HG02759 (cell line): ENCODE results near the gene MAPK8.

Source experiments
- ATAC-seq: cut with Tn5 transposase; IDR thresholded peaks from one replicate; pipeline ENCODE4 v1.9.1; 2021; ENCODE audit warnings: mild to moderate bottlenecking, moderate library complexity; ENCODE audit not compliant: unreplicated experiment

MAPK8 gene

DNA sequence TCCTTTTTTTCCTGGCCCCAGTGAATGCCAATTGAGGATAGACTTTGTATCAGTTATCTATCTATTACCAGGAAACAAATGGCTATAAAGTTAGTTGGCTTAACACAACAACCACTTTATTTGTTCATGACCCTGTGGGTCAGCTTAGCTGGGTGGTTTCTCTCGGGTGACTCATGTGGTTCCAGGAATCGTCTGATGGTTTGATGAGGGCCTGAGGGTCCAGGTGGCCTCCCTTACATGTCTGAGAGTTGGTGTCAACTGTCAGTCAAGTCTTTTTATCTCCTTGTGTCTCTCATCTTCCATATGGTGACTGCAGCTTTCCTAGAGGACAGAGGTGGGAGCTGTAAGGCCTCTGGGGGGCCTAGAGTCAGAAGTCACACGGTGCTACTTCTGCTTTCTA lies 15.3 kb upstream of the MAPK8 start:
- no peak for ATAC-seq

DNA sequence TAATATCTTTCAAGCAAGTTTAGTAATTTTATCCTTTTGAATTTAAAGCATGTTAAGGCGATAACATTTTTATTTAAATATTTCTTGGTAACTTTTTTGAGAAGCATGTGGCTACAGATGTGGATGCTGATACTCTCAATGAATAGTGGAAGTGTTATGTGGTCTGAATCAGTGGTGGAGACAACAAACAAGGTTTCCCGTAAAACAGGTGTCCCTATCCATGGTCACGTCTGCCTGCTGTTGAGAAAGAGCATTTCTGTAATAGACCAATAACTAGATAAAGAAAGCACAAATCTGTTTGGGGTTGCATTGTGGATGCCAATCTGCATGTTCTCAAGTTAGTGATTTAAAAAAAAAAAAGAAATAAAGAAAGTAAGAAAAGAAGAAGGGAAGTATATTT lies 13.9 kb upstream of the MAPK8 start:
- no peak for ATAC-seq

DNA sequence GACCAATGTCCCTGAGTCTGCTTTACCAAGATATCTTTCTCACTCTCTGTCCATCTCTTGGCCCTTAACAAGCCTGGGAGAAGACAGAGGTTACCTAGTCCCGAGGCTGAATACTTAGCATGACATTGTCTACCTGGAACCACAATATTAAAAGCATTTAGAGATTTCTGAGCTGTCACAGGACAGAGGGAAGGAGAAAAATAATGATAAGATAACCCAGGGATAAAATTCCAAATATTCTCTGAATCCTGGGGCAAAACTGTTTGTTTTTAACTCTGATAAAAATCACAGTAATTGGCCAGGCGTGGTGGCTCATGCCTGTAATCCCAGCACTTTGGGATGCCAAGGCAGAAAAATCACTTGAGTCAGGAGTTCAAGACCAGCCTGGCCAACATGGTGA lies 12.0 kb upstream of the MAPK8 start:
- no peak for ATAC-seq

DNA sequence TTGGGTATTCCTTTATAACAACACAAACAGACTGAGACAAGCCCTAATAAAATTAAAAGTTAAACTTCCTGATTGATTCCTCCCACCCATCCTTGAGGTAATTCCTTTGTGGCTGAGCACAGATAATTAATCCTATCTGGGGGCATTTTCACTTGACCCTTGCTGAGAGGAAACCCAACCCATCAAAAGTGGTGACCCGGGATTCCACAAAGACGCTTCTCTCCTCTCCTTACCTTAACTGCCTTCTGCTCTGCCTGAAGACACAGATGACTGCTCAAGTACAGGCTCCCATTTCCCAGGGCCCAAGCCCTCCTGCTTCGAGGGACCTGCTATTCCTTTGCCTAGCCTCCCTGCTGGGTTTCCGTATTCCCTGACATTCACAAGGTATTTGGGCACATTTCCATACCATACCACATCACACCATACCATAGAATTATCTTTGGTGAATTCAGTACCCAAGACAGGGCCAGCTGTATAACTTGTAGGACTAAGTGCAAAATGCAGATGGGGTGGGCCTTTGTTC lies 9.8 kb upstream of the MAPK8 start:
- ATAC-seq, result no peak

DNA sequence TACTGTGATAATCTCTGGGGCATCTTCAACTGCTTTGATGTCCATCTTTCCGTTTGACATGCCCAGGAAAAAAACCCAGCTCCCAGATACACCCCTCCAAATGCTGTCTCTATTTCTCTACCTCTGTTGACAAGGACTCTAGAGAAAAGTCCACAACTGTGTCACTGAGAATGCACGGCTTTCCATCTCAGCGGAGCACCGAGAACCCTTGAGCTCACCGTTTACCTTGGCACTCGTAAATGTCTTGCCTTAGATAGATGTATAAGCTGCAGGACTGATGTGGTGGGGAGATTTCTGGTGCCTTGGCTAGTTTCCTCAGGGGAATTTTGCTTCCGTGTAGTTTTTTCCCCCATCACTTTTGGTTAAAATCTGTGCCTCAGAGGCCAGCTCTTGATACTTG lies 7.4 kb upstream of the MAPK8 start:
- no peak for ATAC-seq

DNA sequence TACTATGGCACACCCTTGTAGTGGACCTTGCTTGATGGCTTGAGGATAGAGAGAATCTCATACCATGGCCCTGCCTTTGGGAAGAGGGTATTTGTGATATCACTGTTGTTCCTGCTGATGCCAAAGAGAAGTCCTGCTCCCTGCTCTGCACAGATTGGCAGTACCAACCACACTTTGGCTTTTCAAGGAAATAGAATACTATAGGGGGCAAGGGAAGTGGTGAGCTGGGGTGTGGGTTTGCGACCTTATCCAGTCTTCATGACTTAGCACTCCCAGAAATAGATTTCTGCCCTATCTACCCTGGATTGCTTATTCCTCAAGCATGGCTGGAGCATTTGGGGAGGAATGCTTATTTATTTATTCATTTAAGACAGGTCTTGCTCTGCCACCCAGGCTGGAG lies 6.8 kb upstream of the MAPK8 start:
- no peak for ATAC-seq

DNA sequence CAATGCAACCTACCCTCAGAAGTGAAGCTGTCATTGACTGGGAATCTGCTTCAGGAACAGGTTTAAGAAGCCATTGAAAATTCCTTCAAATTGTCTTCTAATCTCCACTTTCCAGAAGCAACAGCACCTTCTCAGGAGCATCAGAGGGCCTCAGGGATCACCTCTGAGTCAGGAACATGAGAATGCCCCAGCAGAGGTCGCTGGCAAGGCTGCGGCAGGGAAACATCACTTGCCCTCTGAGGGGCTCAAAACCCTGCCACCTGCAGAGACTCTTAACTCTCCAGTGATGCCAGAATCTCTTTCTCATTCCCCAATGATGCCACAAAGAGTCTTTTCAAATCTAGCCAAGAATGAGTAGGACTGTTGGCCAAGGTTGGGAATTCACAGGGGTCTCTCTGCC lies 5.9 kb upstream of the MAPK8 start:
- no peak for ATAC-seq

DNA sequence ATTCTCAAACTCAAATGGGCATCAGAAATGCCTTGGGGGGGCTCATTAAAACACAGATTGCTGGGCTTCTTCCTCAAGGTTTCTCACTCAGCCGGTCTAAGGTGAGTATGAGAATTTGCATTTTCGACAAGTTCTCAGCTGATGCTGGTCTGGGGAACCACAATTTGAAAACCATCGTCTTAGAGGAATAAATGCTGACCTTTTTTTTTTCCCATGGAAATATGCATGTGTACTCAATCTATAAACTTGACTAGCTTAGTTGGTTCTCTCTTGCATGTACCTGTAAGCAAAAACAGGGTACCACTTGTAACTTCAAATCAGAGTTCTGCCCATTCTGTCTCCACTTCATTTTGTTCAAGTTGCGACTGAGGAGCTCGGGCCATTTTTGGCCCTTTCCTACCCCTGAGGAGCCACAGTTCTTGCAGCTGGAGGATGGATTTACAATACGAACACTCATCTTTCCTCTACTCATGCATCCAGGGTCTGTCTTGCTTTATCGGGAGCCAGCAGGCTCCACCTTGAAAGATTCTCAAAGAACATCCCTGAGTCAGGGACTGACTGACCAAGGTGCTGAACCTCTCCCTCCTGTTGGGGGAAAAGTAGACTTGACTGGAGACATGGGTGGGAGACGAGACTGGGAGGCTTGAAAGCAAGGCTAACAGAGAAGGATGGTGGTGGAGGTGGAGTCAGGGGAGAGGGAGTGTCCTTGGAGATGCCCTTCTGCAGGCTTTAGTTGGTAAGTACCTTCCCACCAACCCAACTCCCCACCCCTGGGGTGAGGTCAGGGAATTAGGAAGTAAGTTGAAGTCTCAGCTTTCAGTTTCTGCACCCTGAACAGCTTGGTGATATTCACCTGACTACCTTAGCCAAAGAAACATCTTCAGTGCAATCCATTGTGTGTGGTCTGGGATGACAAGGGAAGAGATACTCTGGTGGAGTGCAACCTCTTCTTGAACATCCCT lies 3.7 kb upstream of the MAPK8 start:
- no peak for ATAC-seq

DNA sequence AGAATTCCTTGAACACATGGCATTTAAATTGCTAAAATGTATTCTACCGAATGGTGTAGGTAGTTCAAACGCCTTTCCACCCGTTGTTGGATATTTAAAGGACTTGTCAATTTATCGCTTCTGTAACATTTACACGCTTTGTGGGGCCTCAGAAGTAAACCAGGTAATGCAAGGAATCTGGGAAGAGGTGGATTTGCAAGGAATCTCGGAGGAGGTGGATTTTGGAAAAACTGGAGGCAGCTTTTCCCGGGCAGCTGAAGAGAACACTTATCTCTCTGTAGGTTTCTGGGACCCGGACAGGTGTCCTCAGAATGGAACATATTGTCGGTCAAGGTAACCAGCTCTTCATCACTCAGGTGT lies 592 bp upstream of the MAPK8 start:
- no peak for ATAC-seq

DNA sequence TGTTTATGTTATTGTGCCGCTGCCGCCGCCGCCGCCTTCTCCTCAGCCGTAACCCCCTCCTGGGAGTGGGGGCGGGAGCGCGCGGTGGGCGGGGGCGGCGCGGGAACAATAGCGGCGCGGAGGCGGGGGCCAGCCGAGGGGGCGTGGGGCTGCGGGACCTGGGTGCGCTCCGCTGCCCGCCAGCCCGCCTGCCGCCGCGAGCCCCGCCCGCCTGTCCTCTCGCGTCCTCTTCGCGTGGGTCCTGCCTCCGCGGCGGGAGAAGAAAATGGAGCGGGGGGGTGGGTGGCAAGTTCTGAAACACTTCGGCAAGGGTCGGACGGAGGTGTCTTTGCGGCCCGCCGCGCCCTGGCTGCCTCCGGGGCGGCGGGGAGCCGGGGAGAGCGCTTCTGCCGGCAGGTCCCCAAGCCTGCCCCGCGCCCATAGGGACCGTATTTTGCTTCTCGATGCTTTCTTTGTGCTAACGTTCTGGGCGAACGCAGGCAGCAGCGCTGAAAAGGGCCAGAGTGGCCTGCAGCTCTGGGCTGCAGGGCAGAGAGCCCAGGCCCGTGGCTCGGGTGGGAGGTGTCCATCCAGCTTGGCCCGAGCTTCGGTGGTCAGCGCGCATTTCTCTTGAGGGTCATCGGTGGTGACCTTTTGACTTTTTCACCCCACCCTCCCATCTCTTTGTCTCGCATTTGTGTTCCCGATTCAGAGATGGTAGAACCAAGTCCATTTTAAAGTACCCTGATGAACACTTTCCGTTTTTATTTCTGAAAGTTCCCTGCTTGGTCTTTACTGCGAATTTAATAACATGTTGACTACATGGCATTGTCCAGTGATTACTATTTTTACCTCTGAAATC lies 613 bp downstream of the MAPK8 start:
- peak; percentile 37 for ATAC-seq

DNA sequence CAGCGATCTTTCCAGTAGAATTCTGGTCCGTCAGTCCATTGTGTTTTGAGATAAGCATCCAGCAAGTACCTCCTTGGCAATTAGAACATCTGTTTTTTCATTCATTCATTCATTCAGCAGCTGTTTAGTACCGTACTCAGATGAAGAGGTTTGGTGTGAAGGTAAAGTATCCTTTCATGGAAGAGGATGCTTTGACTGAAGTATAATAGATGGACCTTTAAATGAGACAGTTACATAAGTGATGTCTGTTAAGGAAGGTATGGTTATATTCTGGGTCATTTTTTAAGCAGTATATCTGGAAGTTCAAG lies 1.2 kb downstream of the MAPK8 start:
- ATAC-seq, result no peak

DNA sequence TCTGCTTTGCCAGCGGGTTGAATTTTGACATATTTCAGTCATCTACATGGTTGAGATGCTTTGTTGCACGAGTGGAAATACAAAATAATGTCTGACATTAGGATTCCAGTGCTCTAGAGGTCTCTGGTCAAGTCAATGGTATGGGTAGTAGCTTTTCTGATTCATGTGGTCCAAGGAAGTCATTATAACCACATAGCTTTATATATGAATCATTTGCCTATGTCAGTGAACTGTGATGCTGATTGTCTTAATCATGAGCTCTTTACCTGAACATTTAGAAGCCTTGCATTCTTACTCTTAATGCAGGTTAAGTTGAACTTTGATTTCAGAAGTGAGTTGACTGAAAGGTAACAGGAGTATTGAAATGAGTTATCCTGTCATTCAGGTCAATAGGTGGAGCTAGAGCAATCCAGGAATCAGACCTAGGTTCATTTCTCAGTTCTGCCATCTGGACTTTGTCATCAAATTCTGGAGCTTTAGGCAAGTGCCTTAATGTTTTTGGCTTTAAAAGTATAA lies 3.3 kb downstream of the MAPK8 start:
- no peak for ATAC-seq

DNA sequence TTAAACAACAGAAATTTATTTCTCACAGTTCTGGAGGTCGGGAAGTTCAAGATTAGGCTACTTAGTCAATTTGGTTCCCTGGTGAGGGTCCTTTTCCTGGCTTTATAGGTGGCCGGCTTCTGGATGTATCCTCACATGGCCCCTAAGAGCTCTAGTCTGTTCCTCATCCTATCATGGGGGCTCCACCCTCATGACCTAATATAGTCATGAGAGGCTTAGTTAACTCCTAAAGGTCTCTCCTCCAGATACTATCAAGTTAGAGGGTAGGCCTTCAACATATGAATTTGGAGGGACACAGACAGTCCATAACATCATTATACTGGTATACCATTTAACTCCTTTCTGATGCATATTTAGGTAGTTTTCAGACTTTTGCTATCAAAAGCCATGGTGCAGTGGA lies 7.6 kb downstream of the MAPK8 start:
- no peak for ATAC-seq

DNA sequence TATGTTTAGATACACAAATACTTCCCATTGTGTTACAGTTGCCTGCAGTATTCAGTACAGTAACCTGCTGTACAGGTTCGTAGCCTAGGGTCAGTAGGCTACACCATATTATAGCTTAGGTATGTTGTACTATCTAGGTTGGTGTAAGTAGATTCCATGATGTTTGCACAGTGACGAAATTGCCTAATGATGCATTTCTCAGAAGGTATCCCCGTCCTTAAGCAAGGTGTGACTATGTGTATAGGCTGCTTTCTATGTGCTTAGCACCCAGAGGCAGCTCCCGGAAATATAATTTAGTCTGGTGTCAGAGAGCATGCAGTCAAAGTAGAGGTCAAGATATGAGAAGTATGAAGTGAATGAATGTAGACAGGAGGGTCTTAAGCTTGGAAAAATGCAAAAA lies 9.8 kb downstream of the MAPK8 start:
- no peak for ATAC-seq

DNA sequence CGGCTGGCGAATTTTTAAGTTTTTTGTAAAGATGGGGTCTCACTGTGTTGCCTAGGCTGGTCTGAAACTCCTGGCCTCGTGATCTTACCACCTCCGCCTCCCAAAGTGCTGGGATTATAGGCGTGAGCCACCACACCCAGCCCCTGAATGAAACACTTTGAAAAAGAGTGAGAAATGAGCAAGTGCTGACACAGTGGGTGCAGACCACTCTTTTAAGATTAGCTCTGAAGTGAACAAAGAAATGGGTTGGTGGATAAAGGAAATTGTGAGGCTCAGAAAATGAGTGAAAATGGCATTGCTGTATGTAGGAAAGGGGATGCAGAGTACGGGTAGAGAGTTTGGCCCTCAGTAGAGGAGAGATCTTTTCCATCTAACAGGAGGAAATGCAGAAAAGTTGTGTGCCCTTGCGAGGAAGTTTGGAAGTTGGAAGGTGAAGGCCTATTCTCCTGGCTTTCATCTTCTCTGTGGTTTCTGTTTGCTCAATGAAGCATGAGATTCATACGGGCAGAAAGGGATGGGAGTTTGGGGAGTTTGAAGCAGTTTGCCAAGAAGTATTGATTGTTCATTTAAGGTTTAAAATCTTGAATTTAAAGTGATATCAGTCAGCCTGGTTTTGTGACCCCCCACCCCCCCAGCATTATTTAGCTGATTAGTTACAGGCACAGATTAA lies 11.0 kb downstream of the MAPK8 start:
- no peak for ATAC-seq

DNA sequence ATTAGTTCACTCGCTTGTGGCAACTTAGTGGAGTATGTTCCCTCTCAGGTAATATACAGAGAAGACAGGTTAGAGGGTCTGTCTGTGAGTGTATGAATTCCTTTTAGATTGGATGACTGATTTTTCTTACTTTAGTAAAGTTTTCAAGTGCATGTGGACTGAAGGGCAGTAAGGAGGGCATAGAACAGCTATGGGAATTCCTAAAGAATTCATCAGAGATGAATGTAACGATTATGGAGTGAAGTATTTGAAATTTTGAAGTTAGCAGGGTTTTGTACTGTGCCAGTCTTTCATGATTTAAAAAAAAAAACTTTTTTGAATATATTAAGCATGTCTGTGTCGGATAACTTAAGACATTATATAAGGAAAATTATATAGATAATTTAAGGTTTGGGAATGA lies 15.5 kb downstream of the MAPK8 start:
- no peak for ATAC-seq

DNA sequence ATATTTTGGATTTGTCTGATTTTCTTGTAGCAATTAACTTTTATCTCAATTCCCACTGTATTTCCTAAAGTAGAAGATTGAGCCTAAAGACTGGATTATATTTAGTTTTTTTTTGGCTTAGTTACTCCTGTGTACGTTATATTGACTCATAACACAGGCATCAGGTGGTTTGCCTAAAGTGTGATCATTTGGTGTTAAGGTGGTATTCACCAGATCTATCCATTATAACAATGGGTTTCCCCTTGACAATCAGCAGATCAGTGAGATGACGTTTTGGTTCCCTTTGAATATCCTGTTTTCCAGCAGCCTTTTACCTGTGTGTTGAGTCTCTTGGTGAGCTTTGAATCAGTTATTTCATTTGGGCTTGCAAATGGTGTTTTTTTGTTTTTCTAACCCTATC lies 18.1 kb downstream of the MAPK8 start:
- no peak for ATAC-seq

DNA sequence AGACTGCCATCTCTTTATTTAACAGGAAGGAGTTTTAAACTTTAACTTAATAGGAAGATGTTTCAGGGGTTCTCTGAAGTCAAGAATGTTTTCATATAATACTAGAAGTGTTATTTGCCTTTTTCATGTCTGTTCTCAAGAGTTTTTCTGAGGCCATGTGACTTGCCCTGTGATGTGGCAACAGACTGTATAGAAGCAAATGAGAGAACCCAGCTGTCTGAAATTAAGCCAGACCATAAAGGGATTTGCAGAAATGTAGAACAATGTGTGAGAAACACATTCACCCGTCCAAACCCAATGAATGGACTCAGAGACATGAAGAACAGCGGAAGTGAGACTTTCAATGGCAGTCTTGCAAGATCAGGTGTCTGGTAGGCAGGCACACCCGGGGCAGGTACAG lies 23.8 kb downstream of the MAPK8 start:
- no peak for ATAC-seq

DNA sequence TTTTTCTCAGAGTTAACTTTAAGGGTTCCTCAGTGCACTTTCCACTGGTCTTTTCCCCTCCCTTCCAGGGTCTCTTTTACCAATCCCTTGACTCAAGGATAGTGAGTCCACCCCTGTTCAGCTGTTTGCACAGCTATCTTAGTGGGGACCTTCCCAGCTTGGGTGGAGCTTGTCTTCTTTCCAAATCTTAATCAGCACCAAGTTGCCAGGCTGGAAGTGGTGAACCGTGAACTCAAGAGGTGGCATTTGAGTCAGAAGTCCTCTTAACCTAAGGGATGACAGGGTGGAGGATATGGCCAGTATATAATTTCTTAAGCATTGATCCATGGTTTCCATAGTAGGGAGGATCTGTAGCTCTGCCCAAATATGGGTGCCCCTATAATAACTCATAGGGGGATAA lies 25.0 kb downstream of the MAPK8 start:
- peak; percentile 61 for ATAC-seq

DNA sequence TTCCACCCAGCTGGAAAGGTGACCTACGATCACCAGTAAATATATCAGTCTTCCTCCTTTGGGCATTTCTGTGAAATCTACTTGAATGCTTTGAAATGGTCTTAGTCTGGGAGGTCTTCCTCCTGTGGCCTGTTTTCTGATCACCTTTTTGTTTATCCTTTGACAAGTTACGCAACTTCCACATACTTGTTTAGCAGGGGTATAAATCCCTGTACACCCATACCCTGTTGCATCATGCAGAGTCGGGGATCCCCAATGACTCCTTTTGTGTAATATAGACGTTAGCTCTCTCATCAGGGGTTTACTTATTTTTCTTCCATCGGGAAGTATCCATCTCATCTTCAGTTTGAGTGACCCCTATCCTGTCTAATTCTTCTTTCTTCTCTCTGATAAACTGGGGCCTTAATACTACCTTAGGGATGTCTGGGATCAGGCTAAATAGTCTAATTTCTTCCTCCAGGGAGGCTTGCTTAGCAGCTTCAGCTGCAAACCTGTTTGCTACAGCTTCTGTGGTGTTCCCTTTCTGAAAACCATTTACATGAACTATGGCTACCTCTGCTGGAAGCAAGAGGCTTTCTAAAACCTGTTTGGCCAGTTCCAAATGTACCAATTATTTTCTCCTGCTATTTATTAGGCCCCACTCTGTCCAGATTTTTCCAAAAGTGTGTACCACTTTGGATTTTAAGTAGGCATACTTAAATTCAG lies 25.8 kb downstream of the MAPK8 start:
- ATAC-seq, result no peak

DNA sequence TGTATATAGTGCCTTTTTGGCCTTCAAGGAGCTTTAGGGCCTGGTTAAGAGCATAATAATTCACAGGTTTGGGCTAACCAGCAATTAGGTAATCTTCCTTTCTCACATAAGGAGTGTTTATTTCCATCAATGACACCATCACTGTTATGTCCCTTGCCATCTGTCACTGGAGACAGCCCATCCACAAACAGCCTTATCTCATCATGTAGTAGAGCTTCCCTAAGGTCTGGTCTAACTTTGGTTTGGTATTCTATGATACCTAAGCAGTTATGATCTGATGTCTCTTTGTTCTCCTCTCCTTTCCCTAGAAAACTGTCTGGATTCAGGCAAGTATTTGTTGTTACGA lies 26.4 kb downstream of the MAPK8 start:
- ATAC-seq, result no peak
